HG03558 (cell line): ENCODE measurements around the gene KCTD13.

Experiments
- ATAC-seq: cut with Tn5 transposase; IDR thresholded peaks from one replicate; pipeline ENCODE4 v1.9.1; 2021; ENCODE audit warnings: moderate number of reproducible peaks; ENCODE audit not compliant: unreplicated experiment; ENCODE audit errors: extremely low read depth

The KCTD13 gene

GRCh38 chr16:29857133-29857760 is 68.8 kb downstream of the KCTD13 start:
- no peak for ATAC-seq
